DOHH2 (cell line): ENCODE data around the gene GRAMD2B.
A peak's percentile ranks its signal among the peaks of the same experiment; 100 is the strongest.

Experiments used
- H3F3A ChIP-seq: fragments of 200-600 bp; sonication (generic), shearing (Covaris generic); 2 replicates; pipeline ENCODE4 v1.6.0; 2016; ENCODE audit warnings: antibody characterized with exemption, mild to moderate bottlenecking; ENCODE audit not compliant: control insufficient read depth, insufficient read depth
- H3K27ac ChIP-seq: fragments of 200-600 bp; sonication (generic); 2 replicates; pipeline ENCODE4 v1.5.1; 2014; ENCODE audit warnings: low read depth, mild to moderate bottlenecking, low read length, moderate library complexity
- H3K27me3 ChIP-seq: fragments of 200-600 bp; sonication (generic); 2 replicates; pipeline ENCODE4 v1.6.1; 2014; ENCODE audit warnings: mild to moderate bottlenecking, low read length, mixed read lengths; ENCODE audit not compliant: control insufficient read depth
- H3K36me3 ChIP-seq: fragments of 200-600 bp; sonication (generic); 2 replicates; pipeline ENCODE4 v1.6.1; 2014; ENCODE audit warnings: mild to moderate bottlenecking, low read length, moderate library complexity, mixed read lengths; ENCODE audit not compliant: control insufficient read depth
- H3K4me1 ChIP-seq: fragments of 200-600 bp; sonication (generic); 2 replicates; pipeline ENCODE4 v1.6.1; 2014; ENCODE audit warnings: mild to moderate bottlenecking, low read length, mixed read lengths; ENCODE audit not compliant: control insufficient read depth
- H3K4me2 ChIP-seq: fragments of 200-600 bp; sonication (generic); 2 replicates; pipeline ENCODE4 v1.6.0; 2014; ENCODE audit warnings: mild to moderate bottlenecking, low read length, moderate library complexity
- H3K4me3 ChIP-seq: fragments of 200-600 bp; sonication (generic); 2 replicates; pipeline ENCODE4 v1.5.1; 2014; ENCODE audit warnings: mild to moderate bottlenecking, low read length, mixed read lengths
- H3K79me2 ChIP-seq: fragments of 200-600 bp; sonication (generic); 2 replicates; pipeline ENCODE4 v1.6.1; 2014; ENCODE audit warnings: mild to moderate bottlenecking, low read length, mixed read lengths; ENCODE audit not compliant: control insufficient read depth
- H3K9me2 ChIP-seq: fragments of 200-600 bp; sonication (generic); replicated peaks from 2 replicates; pipeline ENCODE4 v1.6.1; 2014; ENCODE audit warnings: mild to moderate bottlenecking, low read length, mixed read lengths; ENCODE audit not compliant: control insufficient read depth
- H3K9me3 ChIP-seq: fragments of 200-600 bp; sonication (generic); 2 replicates; pipeline ENCODE4 v1.6.1; 2014; ENCODE audit warnings: antibody characterized with exemption, low read length, mixed read lengths; ENCODE audit not compliant: control insufficient read depth, insufficient read depth
- H4K20me1 ChIP-seq: fragments of 200-600 bp; sonication (generic); 2 replicates; pipeline ENCODE4 v1.6.0; 2014; ENCODE audit warnings: low read depth, mild to moderate bottlenecking, antibody characterized with exemption, low read length, moderate library complexity; ENCODE audit not compliant: control insufficient read depth, insufficient read depth
- EZH2phosphoT487 ChIP-seq: fragments of 200-600 bp; sonication (generic); IDR thresholded peaks from 2 replicates; pipeline ENCODE4 v1.6.1; 2017; ENCODE audit warnings: borderline replicate concordance, mild to moderate bottlenecking, antibody characterized with exemption, low read length, moderate library complexity, mixed read lengths
- TF ChIP-seq, protein P1 (sequence below): fragments of 200-600 bp; sonication (generic); IDR thresholded peaks from one replicate; pipeline ENCODE4 v1.5.1; 2014; ENCODE audit warnings: antibody characterized with exemption, mild to moderate bottlenecking, low read depth, low read length; ENCODE audit not compliant: poor library complexity, severe bottlenecking

GRAMD2B gene

DNA sequence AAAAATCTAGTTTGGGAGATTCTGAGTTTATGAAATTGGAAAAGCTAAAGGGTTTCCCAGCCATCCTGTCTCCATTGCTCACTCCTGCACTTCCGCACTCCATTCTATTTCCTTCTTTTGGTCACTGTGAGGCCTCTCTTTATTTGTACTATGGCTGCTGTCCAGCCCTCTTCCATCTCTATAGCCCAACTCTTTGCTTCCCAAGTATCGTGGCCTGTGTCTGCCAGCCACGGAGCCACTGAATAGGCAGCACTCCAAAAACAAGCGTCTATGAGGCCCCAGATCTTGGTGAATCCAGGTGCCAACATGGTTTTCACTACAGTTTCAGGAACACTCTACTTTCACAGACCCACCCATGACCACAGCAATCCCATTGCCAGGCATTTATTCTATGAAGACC lies 37.2 kb downstream of the GRAMD2B start:
- no peaks in the 10 kb centered on the region for H3K27me3 ChIP-seq
- no peak overlapping the region for H3K27ac ChIP-seq
- H3K4me1 ChIP-seq = peaks cover 19% of the 10 kb centered on the region
- H3K79me2 ChIP-seq = no peaks in the 10 kb centered on the region
- no peaks in the 10 kb centered on the region for H3K36me3 ChIP-seq
- TF ChIP-seq, protein P1, sequence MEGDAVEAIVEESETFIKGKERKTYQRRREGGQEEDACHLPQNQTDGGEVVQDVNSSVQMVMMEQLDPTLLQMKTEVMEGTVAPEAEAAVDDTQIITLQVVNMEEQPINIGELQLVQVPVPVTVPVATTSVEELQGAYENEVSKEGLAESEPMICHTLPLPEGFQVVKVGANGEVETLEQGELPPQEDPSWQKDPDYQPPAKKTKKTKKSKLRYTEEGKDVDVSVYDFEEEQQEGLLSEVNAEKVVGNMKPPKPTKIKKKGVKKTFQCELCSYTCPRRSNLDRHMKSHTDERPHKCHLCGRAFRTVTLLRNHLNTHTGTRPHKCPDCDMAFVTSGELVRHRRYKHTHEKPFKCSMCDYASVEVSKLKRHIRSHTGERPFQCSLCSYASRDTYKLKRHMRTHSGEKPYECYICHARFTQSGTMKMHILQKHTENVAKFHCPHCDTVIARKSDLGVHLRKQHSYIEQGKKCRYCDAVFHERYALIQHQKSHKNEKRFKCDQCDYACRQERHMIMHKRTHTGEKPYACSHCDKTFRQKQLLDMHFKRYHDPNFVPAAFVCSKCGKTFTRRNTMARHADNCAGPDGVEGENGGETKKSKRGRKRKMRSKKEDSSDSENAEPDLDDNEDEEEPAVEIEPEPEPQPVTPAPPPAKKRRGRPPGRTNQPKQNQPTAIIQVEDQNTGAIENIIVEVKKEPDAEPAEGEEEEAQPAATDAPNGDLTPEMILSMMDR = no peak
- no peak for TF ChIP-seq EZH2phosphoT487
- no peaks in the 10 kb centered on the region for H4K20me1 ChIP-seq
- no peak overlapping the region for H3K4me2 ChIP-seq
- no peak overlapping the region for H3K4me3 ChIP-seq
- no peaks in the 10 kb centered on the region for H3K9me2 ChIP-seq
- no peaks in the 10 kb centered on the region for H3K9me3 ChIP-seq
- H3F3A ChIP-seq = no peaks in the 10 kb centered on the region

DNA sequence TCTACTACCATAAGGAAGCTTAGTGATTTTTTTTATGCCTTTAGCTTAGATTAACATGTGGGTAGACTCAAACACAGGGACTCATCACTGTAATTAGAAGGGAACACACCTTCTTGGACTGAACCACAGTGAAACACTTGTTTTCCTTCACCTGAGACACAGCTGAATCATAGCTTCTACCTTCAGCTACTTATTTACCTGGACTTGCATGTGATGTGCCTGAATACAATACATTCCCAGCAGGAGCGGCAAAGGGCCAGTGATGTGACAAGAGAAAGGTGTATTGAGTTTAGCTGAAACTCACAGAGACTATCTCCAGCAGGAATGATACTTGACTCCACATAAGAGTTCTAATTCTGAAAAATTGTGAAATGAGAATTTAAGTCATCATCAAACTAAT lies 37.8 kb downstream of the GRAMD2B start:
- no peaks in the 10 kb centered on the region for H3F3A ChIP-seq
- H3K79me2 ChIP-seq = no peaks in the 10 kb centered on the region
- H3K4me2 ChIP-seq = no peak overlapping the region
- TF ChIP-seq, protein P1 = no peak
- no peak for TF ChIP-seq EZH2phosphoT487
- H3K27ac ChIP-seq = no peak overlapping the region
- H3K9me3 ChIP-seq = no peaks in the 10 kb centered on the region
- peaks cover 19% of the 10 kb centered on the region for H3K4me1 ChIP-seq
- H4K20me1 ChIP-seq = no peaks in the 10 kb centered on the region
- H3K27me3 ChIP-seq = no peaks in the 10 kb centered on the region
- H3K36me3 ChIP-seq = no peaks in the 10 kb centered on the region
- no peaks in the 10 kb centered on the region for H3K9me2 ChIP-seq
- H3K4me3 ChIP-seq = no peak overlapping the region

DNA sequence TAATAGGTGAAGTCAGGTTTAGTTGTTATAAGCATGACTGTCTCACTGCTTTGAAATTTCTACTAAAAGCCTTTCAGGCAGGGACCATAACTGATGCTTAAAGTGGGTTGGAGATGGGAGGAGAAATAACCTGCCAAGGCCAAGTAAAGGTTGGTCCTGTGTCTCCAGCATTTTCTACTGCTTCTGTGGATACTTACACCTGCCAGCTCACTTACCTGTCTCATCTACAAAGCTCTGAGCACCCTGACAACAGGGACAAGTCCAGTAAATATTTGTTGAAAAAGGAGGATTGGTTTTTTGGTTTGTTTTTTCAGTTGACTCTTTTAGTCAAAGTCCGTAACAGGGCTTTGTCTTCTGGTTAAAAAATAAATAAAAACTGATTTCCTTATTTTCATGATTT lies 38.6 kb downstream of the GRAMD2B start:
- no peaks in the 10 kb centered on the region for H3K79me2 ChIP-seq
- H3K4me3 ChIP-seq = peak overlapping the region; percentile 49
- no peaks in the 10 kb centered on the region for H3K36me3 ChIP-seq
- H3K27ac ChIP-seq = peak overlapping the region; percentile 19
- no peaks in the 10 kb centered on the region for H3K9me2 ChIP-seq
- H3K4me1 ChIP-seq = peaks cover 17% of the 10 kb centered on the region
- TF ChIP-seq EZH2phosphoT487 = no peak
- TF ChIP-seq, protein P1 = no peak
- no peaks in the 10 kb centered on the region for H4K20me1 ChIP-seq
- no peaks in the 10 kb centered on the region for H3K9me3 ChIP-seq
- H3K27me3 ChIP-seq = no peaks in the 10 kb centered on the region
- no peaks in the 10 kb centered on the region for H3F3A ChIP-seq
- peak overlapping the region; percentile 59 for H3K4me2 ChIP-seq
